ENCODE data around the gene ATP9A. TPM values are rescaled to one million over a fixed set of nuclear protein-coding genes. Genes with fewer than 3 reads are reported as not detected.

The ATP9A gene
- total and polyA plus RNA-seq, 10 of the 15 experiments (the other 5 are each of a cell fraction or from before 2014, with no cell fraction given) = 0.03 to 0.81 (median 0.14) TPM

DNA sequence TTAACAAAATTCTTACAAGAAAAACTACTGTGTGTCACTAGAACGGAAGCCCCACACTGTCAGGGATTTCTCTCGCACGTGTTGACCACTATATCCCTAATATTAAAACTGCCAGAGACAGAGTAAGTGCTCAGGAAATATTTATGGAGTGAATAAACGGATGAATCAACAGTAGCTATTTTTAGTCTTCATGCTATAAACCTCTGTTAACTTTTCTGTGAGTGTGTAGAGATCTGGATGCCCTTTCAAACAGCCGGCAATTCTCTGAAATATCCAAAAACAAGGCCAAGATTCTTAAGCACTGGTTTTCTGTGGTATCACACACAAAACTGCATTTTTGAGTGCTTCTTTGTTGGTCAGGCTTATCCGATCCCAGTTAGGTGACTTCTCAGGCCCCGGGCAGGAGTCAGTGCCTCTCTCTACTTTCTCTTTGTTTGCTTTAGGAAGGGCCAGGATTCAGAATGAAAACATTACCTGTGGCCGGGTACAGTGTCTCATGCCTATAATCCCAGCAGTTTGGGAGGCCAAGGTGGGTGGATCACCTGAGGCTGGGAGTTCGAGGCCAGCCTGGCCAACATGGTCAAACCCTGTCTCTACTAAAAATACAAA lies 15.7 kb downstream of the ATP9A start:
- SMC1A ChIA-PET (ENCODE audit: uncharacterized antibody, unreplicated experiment) = no interaction called here
- Histone ChIP-seq H3K4me3 (no peak overlapping the region), H3K79me2 (ENCODE audit: control insufficient read depth, insufficient read depth, low read length) (no peaks in the 10 kb centered on the region), H3K9me3 (replicated peaks; ENCODE audit: control insufficient read depth, insufficient read depth, low read length) (no peaks in the 10 kb centered on the region), H3K36me3 (ENCODE audit: control insufficient read depth in 2 of 2, insufficient read depth in 2 of 2, low read length in 1 of 2) (no peaks in the 10 kb centered on the region), H3K4me1 (ENCODE audit: control insufficient read depth, insufficient read depth, low read length) (no peaks in the 10 kb centered on the region), H4K20me1 (ENCODE audit: control insufficient read depth, insufficient read depth) (no peaks in the 10 kb centered on the region), H3K9ac (ENCODE audit: control insufficient read depth, insufficient read depth, low read length) (no peak overlapping the region), H3K27ac (ENCODE audit: control insufficient read depth, insufficient read depth) (no peak overlapping the region), H3K4me2 (ENCODE audit: control insufficient read depth, insufficient read depth) (no peak overlapping the region), H2AFZ (ENCODE audit: control insufficient read depth, low read depth, low read length) (no peak overlapping the region), H3K27me3 (replicated peaks in 1 of 2; ENCODE audit: control insufficient read depth in 2 of 2, insufficient read depth in 2 of 2, low read length in 1 of 2) (no peaks in the 10 kb centered on the region)
- BruUV-seq (replicated peaks) = no TSS peak
- FAIRE-seq (no peak), DNase-seq (ENCODE audit: low read depth, low spot score) (no peak), ATAC-seq (no peak)
- in situ Hi-C loops (cut with MboI) (no loop called here), intact Hi-C loops (cut with micrococcal nuclease; ENCODE audit: unreplicated experiment) (no loop called here)
- WGBS (ENCODE audit: insufficient coverage, insufficient replicate concordance, low lambda C conversion rate, missing lambda C conversion rate) = 42% methylated on average over 9 of the region's 9 CpGs
- POLR2A ChIA-PET = no interaction called here
- CTCF ChIA-PET = no interaction called here
- RAD21 ChIA-PET (ENCODE audit: unreplicated experiment) = no interaction called here
- TF ChIP-seq GABPA (IDR thresholded peaks at IDR 0.05; ENCODE audit: low read depth) (no peak), BHLHE40 (IDR thresholded peaks at IDR 0.05; ENCODE audit: borderline replicate concordance in 1 of 2, low read depth in 2 of 2, low read length in 1 of 2) (no peak), MYB (IDR thresholded peaks at IDR 0.05; ENCODE audit: borderline replicate concordance, low read depth, low read length) (no peak), SREBF1 (IDR thresholded peaks at IDR 0.05; ENCODE audit: low read length) (no peak), SMAD1 (IDR thresholded peaks at IDR 0.05; ENCODE audit: low read depth, partially characterized antibody) (no peak), MTA3 (IDR thresholded peaks at IDR 0.05; ENCODE audit: borderline replicate concordance, low read length) (no peak), POLR2AphosphoS5 (IDR thresholded peaks at IDR 0.05; ENCODE audit: low read length) (no peak), NFYB (IDR thresholded peaks at IDR 0.05; ENCODE audit: insufficient read depth, low read depth, low read length) (no peak), ZNF274 (IDR thresholded peaks at IDR 0.05; ENCODE audit: insufficient read depth, insufficient read length) (no peak)
- TF ChIP-seq, protein P1, sequence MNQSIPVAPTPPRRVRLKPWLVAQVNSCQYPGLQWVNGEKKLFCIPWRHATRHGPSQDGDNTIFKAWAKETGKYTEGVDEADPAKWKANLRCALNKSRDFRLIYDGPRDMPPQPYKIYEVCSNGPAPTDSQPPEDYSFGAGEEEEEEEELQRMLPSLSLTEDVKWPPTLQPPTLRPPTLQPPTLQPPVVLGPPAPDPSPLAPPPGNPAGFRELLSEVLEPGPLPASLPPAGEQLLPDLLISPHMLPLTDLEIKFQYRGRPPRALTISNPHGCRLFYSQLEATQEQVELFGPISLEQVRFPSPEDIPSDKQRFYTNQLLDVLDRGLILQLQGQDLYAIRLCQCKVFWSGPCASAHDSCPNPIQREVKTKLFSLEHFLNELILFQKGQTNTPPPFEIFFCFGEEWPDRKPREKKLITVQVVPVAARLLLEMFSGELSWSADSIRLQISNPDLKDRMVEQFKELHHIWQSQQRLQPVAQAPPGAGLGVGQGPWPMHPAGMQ (IDR thresholded peaks at IDR 0.05; ENCODE audit: borderline replicate concordance) = no peak
- TF ChIP-seq, protein P2, sequence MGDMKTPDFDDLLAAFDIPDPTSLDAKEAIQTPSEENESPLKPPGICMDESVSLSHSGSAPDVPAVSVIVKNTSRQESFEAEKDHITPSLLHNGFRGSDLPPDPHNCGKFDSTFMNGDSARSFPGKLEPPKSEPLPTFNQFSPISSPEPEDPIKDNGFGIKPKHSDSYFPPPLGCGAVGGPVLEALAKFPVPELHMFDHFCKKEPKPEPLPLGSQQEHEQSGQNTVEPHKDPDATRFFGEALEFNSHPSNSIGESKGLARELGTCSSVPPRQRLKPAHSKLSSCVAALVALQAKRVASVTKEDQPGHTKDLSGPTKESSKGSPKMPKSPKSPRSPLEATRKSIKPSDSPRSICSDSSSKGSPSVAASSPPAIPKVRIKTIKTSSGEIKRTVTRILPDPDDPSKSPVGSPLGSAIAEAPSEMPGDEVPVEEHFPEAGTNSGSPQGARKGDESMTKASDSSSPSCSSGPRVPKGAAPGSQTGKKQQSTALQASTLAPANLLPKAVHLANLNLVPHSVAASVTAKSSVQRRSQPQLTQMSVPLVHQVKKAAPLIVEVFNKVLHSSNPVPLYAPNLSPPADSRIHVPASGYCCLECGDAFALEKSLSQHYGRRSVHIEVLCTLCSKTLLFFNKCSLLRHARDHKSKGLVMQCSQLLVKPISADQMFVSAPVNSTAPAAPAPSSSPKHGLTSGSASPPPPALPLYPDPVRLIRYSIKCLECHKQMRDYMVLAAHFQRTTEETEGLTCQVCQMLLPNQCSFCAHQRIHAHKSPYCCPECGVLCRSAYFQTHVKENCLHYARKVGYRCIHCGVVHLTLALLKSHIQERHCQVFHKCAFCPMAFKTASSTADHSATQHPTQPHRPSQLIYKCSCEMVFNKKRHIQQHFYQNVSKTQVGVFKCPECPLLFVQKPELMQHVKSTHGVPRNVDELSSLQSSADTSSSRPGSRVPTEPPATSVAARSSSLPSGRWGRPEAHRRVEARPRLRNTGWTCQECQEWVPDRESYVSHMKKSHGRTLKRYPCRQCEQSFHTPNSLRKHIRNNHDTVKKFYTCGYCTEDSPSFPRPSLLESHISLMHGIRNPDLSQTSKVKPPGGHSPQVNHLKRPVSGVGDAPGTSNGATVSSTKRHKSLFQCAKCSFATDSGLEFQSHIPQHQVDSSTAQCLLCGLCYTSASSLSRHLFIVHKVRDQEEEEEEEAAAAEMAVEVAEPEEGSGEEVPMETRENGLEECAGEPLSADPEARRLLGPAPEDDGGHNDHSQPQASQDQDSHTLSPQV (IDR thresholded peaks at IDR 0.05) = no peak
- TF ChIP-seq, protein P3, sequence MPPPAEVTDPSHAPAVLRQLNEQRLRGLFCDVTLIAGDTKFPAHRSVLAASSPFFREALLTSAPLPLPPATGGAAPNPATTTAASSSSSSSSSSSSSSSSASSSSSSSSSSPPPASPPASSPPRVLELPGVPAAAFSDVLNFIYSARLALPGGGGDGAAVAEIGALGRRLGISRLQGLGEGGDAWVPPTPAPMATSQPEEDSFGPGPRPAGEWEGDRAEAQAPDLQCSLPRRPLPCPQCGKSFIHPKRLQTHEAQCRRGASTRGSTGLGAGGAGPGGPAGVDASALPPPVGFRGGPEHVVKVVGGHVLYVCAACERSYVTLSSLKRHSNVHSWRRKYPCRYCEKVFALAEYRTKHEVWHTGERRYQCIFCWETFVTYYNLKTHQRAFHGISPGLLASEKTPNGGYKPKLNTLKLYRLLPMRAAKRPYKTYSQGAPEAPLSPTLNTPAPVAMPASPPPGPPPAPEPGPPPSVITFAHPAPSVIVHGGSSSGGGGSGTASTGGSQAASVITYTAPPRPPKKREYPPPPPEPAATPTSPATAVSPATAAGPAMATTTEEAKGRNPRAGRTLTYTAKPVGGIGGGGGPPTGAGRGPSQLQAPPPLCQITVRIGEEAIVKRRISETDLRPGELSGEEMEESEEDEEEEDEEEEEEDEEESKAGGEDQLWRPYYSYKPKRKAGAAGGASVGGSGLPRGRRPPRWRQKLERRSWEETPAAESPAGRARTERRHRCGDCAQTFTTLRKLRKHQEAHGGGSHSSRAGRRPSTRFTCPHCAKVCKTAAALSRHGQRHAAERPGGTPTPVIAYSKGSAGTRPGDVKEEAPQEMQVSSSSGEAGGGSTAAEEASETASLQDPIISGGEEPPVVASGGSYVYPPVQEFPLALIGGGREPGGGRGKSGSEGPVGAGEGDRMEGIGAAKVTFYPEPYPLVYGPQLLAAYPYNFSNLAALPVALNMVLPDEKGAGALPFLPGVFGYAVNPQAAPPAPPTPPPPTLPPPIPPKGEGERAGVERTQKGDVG (CRISPR knock-in tag; IDR thresholded peaks at IDR 0.05) = no peak
- TF ChIP-seq, protein P4, sequence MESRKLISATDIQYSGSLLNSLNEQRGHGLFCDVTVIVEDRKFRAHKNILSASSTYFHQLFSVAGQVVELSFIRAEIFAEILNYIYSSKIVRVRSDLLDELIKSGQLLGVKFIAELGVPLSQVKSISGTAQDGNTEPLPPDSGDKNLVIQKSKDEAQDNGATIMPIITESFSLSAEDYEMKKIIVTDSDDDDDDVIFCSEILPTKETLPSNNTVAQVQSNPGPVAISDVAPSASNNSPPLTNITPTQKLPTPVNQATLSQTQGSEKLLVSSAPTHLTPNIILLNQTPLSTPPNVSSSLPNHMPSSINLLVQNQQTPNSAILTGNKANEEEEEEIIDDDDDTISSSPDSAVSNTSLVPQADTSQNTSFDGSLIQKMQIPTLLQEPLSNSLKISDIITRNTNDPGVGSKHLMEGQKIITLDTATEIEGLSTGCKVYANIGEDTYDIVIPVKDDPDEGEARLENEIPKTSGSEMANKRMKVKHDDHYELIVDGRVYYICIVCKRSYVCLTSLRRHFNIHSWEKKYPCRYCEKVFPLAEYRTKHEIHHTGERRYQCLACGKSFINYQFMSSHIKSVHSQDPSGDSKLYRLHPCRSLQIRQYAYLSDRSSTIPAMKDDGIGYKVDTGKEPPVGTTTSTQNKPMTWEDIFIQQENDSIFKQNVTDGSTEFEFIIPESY (IDR thresholded peaks at IDR 0.05) = no peak

Data from GM12878 (cell line).